CD14-positive monocyte (primary cell): Measurements from ENCODE around the gene BCL2L11. TPM values are rescaled to one million over a fixed set of nuclear protein-coding genes. Genes with fewer than 3 reads are reported as not detected.

ENCODE experiments used
- DNase-seq, 3 donors: peaks; one replicate each; pipeline ENCODE4 v3.0.0-alpha.2; 2011 to 2022
- H2AFZ ChIP-seq: 2 replicates; pipeline ENCODE4 v1.6.0; 2012; ENCODE audit warnings: mild to moderate bottlenecking, low read depth, low read length, inconsistent platforms; ENCODE audit not compliant: insufficient read depth, poor library complexity, severe bottlenecking
- H3K27ac ChIP-seq, 2 donors: 1 replicate in 1 of 2; 2 replicates in 1 of 2; pipeline ENCODE4 v1.5.1; 2012 to 2013; ENCODE audit warnings: low read length in 2 of 2, control low read depth in 1 of 2, inconsistent platforms in 1 of 2, low read depth in 1 of 2, mild to moderate bottlenecking in 1 of 2
- H3K27me3 ChIP-seq, 2 donors: one replicate each; pipeline versions ENCODE4 v1.6.0 to v1.6.1; 2011 to 2013; ENCODE audit warnings: low read length in 2 of 2; ENCODE audit not compliant: control insufficient read depth in 2 of 2, insufficient read depth in 2 of 2
- H3K36me3 ChIP-seq, 2 donors: replicated peaks in 1 of 2; 1 replicate in 1 of 2; 2 replicates in 1 of 2; pipeline versions ENCODE4 v1.5.1 to v1.6.1; 2012 to 2013; ENCODE audit warnings: low read length in 2 of 2, control low read depth in 1 of 2, inconsistent platforms in 1 of 2, mild to moderate bottlenecking in 1 of 2; ENCODE audit not compliant: insufficient read depth in 2 of 2, control insufficient read depth in 1 of 2
- H3K4me1 ChIP-seq, 2 donors: 1 replicate in 1 of 2; 2 replicates in 1 of 2; pipeline versions ENCODE4 v1.5.1 to v1.6.1; 2012 to 2013; ENCODE audit warnings: low read length in 2 of 2, control low read depth in 1 of 2, inconsistent platforms in 1 of 2, mild to moderate bottlenecking in 1 of 2, moderate library complexity in 1 of 2; ENCODE audit not compliant: insufficient read depth in 2 of 2, control insufficient read depth in 1 of 2
- H3K4me2 ChIP-seq: replicated peaks from 2 replicates; pipeline ENCODE3; 2012; ENCODE audit warnings: low read length, moderate library complexity, mild to moderate bottlenecking; ENCODE audit not compliant: poor library complexity, severe bottlenecking; ENCODE audit errors: extremely low read depth
- H3K4me3 ChIP-seq, 3 experiments: fragments of 200-600 bp in 1 of 3; sonication (generic) in 1 of 3; replicated peaks in 1 of 3; 1 replicate in 2 of 3; 2 replicates in 1 of 3; pipeline ENCODE4 v1.5.1; 2011 to 2013; ENCODE audit warnings: low read length in 3 of 3, mild to moderate bottlenecking in 3 of 3, control low read depth in 2 of 3, low read depth in 2 of 3, inconsistent platforms in 1 of 3, moderate library complexity in 1 of 3
- H3K79me2 ChIP-seq: 2 replicates; pipeline ENCODE4 v1.6.0; 2012; ENCODE audit warnings: mild to moderate bottlenecking, control low read depth, inconsistent platforms, low read length, moderate library complexity; ENCODE audit not compliant: insufficient read depth
- H3K9ac ChIP-seq: 2 replicates; pipeline ENCODE4 v1.6.0; 2017; ENCODE audit warnings: low read length, mild to moderate bottlenecking; ENCODE audit not compliant: insufficient read depth, poor library complexity, severe bottlenecking
- H3K9me3 ChIP-seq, 2 donors: replicated peaks in 1 of 2; 1 replicate in 1 of 2; 2 replicates in 1 of 2; pipeline versions ENCODE4 v1.5.1 to v1.6.1; 2012 to 2013; ENCODE audit warnings: low read length in 2 of 2, control low read depth in 1 of 2; ENCODE audit not compliant: control insufficient read depth in 1 of 2, insufficient read depth in 1 of 2
- H4K20me1 ChIP-seq: 2 replicates; pipeline ENCODE4 v1.6.0; 2012; ENCODE audit warnings: mild to moderate bottlenecking, low read length, control low read depth, moderate library complexity; ENCODE audit not compliant: insufficient read depth
- H3K27ac Mint-ChIP-seq, 7 donors: one replicate each; pipeline ENCODE4 v1.8.0; 2020; ENCODE audit warnings: mild to moderate bottlenecking in 7 of 7, mixed read lengths in 7 of 7, moderate library complexity in 6 of 7, inconsistent platforms in 2 of 7
- H3K27me3 Mint-ChIP-seq, 3 donors: one replicate each; pipeline ENCODE4 v1.8.0; 2021 to 2022; ENCODE audit warnings: low read depth in 3 of 3, mild to moderate bottlenecking in 3 of 3, mixed read lengths in 3 of 3, moderate library complexity in 3 of 3, inconsistent platforms in 1 of 3
- H3K36me3 Mint-ChIP-seq, 2 donors: one replicate each; pipeline ENCODE4 v1.8.0; 2020; ENCODE audit warnings: mixed read lengths in 2 of 2, inconsistent platforms in 1 of 2, mild to moderate bottlenecking in 1 of 2
- H3K4me1 Mint-ChIP-seq: one replicate; pipeline ENCODE4 v1.8.0; 2020; ENCODE audit warnings: mild to moderate bottlenecking, mixed read lengths
- H3K4me3 Mint-ChIP-seq, 2 donors: one replicate each; pipeline ENCODE4 v1.8.0; 2020; ENCODE audit warnings: mild to moderate bottlenecking in 2 of 2, mixed read lengths in 2 of 2, moderate library complexity in 1 of 2
- H3K9me3 Mint-ChIP-seq, 7 donors: one replicate each; pipeline ENCODE4 v1.8.0; 2020 to 2022; ENCODE audit warnings: mixed read lengths in 7 of 7, mild to moderate bottlenecking in 6 of 7, moderate library complexity in 6 of 7, inconsistent platforms in 2 of 7
- CTCF ChIP-seq: fragments of 200-600 bp; IDR thresholded peaks from one replicate; pipeline ENCODE4 v1.8.0; 2022; ENCODE audit warnings: antibody characterized with exemption, mild to moderate bottlenecking
- WGBS: methylation state at CpG from one replicate; pipeline ENCODE4 v1.1.5; 2013; ENCODE audit warnings: missing lambda C conversion rate; ENCODE audit not compliant: insufficient coverage; 5-methylcytosine and 5-hydroxymethylcytosine counted together
- intact Hi-C, 2 donors: fragments of 100-400 bp; cut with micrococcal nuclease; formaldehyde crosslinking; loops; one replicate each; pipeline versions ENCODE4 v1.15.0 to v1.15.1; 2023
- polyA plus RNA-seq, 3 donors: library from polyadenylated mRNA; depleted of rRNA in 1 of 3; unstranded in 2 of 3; stranded (reverse) in 1 of 3; fragments of 300-500 nt in 2 of 3; fragments of >200 nt in 1 of 3; fragmentation: Illumina TruSeq in 2 of 3; gene quantifications; 1 replicate in 2 of 3; 2 replicates in 1 of 3; pipeline ENCODE4 v1.2.3, GENCODE V29; 2012 to 2021

The BCL2L11 gene
- polyA plus RNA-seq, 3 donors, result 8.8 to 27.6 (median 20.4) TPM

- H3K4me1 Mint-ChIP-seq, result peaks cover 24% of the 10 kb centered on the region
- no peaks in the 10 kb centered on the region for H3K79me2 ChIP-seq
- peaks cover 4 to 15% of the 10 kb centered on the region in 2 donors for H3K36me3 Mint-ChIP-seq
- H3K27ac ChIP-seq, result no peak overlapping the region
- H3K9ac ChIP-seq, result no peak overlapping the region
- intact Hi-C loops, result loop anchor here in 1 of 2 donors (10.0 kb wide), 1 partner anchor 299 kb away; no protein-coding TSS in a partner anchor
- H3K4me1 ChIP-seq, result peaks cover 23% of the 10 kb centered on the region in 2 donors
- H3K4me3 ChIP-seq, result no peak overlapping the region
- peaks cover 45 to 48% (median 46%) of the 10 kb centered on the region in 3 donors for H3K27me3 Mint-ChIP-seq
- no peak overlapping the region for H2AFZ ChIP-seq
- H3K27me3 ChIP-seq, result peaks cover 34 to 54% of the 10 kb centered on the region in 2 donors
- H3K36me3 ChIP-seq, result no peaks in the 10 kb centered on the region
- no peaks in the 10 kb centered on the region for H4K20me1 ChIP-seq
- DNase-seq, result no peak
- H3K4me3 Mint-ChIP-seq, result peak overlapping the region in 1 of 2 donors; percentile 26
- no peak overlapping the region for H3K4me2 ChIP-seq
- 100% methylated on average over 1 of the region's 1 CpG for WGBS
- no peaks in the 10 kb centered on the region for H3K9me3 ChIP-seq
- H3K9me3 Mint-ChIP-seq, result peaks cover 0 to 14% (median 4%) of the 10 kb centered on the region in 7 donors
- no peak overlapping the region for H3K27ac Mint-ChIP-seq
- TF ChIP-seq CTCF, result no peak
These were observed 6.9 kb upstream of the BCL2L11 start for GRCh38 chr2:111113838-111114237.

GRCh38 chr2:111116011-111116746 lies 4.5 kb upstream of the BCL2L11 start:
- H3K36me3 ChIP-seq, result no peaks in the 10 kb centered on the region
- WGBS, result 81% methylated on average over 3 of the region's 7 CpGs
- H2AFZ ChIP-seq, result no peak overlapping the region
- H3K9me3 ChIP-seq, result no peaks in the 10 kb centered on the region
- peaks cover 45 to 67% of the 10 kb centered on the region in 2 donors for H3K27me3 ChIP-seq
- H3K27ac Mint-ChIP-seq, result no peak overlapping the region
- H3K4me1 ChIP-seq, result peaks cover 40 to 43% of the 10 kb centered on the region in 2 donors
- H3K4me3 ChIP-seq, result no peak overlapping the region
- intact Hi-C loops, result loop anchor here (5.0 to 10.0 kb wide), 2 partner anchors 301 to 586 kb away; no protein-coding TSS in a partner anchor
- H3K4me1 Mint-ChIP-seq, result peaks cover 38% of the 10 kb centered on the region
- peaks cover 59 to 62% (median 59%) of the 10 kb centered on the region in 3 donors for H3K27me3 Mint-ChIP-seq
- H3K4me2 ChIP-seq, result no peak overlapping the region
- H4K20me1 ChIP-seq, result peaks cover 4% of the 10 kb centered on the region
- H3K9me3 Mint-ChIP-seq, result peaks cover 0 to 25% (median 7%) of the 10 kb centered on the region in 7 donors
- no peak for DNase-seq
- H3K4me3 Mint-ChIP-seq, result peak overlapping the region in 1 of 2 donors; percentile 92
- H3K79me2 ChIP-seq, result peaks cover 3% of the 10 kb centered on the region
- H3K9ac ChIP-seq, result no peak overlapping the region
- peaks cover 4 to 15% of the 10 kb centered on the region in 2 donors for H3K36me3 Mint-ChIP-seq
- no peak for TF ChIP-seq CTCF
- H3K27ac ChIP-seq, result no peak overlapping the region
